HG03060 (cell line): Measurements from ENCODE around the gene ENPP4.
"Not testable (repeated sequence)": the region's sequence is repeated elsewhere in the genome, so short reads cannot be mapped to it uniquely, and the experiment has no call there.

Experiments used
- ATAC-seq: cut with Tn5 transposase; IDR thresholded peaks from one replicate; pipeline ENCODE4 v1.9.1; 2021; ENCODE audit warnings: low read depth, moderate number of reproducible peaks; ENCODE audit not compliant: unreplicated experiment

Gene ENPP4, protein sequence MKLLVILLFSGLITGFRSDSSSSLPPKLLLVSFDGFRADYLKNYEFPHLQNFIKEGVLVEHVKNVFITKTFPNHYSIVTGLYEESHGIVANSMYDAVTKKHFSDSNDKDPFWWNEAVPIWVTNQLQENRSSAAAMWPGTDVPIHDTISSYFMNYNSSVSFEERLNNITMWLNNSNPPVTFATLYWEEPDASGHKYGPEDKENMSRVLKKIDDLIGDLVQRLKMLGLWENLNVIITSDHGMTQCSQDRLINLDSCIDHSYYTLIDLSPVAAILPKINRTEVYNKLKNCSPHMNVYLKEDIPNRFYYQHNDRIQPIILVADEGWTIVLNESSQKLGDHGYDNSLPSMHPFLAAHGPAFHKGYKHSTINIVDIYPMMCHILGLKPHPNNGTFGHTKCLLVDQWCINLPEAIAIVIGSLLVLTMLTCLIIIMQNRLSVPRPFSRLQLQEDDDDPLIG

DNA sequence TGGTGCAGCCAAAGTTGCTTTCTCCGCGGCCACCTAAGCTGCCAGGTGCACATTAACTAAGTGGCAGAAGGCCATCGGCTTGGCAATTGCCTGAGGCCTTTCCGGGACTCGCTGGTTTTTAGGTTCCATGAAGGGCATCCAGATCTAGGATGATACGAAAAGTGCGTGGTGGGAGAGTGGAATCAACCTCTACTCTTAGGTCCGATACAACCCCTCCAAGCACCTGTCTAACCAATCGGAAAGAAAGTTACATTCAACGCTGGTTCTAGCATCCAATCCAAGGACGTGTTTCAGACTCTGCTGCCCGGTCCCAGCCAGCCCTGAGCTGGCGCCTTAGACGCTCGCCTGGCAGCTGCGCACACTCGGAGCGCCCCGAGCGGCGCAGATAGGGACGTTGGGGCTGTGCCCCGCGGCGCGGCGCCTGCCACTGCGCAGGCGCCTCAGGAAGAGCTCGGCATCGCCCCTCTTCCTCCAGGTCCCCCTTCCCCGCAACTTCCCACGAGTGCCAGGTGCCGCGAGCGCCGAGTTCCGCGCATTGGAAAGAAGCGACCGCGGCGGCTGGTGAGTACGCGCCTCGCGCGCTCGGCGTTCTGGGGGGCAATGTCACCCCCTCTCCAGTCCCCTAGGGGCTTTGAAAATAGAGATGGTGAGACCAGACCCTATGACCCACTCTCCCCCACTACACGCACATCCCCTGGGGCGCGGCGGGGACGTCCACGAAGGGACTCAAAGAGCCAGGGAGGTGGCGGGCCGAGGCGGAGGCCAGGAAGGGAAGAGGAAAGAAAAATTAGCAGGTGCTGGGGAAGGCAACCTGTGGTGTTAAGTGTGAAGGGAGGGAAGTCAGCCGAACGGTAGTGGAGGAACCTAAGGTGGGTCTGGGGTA, at the start of gene ENPP4:
Gene ENPP4, plus strand, starts transcription at position 361 of the 883 bp plus-strand sequence. CDS start 9,595 bp downstream, outside the sequence.
- ATAC-seq = peak; percentile 91

DNA sequence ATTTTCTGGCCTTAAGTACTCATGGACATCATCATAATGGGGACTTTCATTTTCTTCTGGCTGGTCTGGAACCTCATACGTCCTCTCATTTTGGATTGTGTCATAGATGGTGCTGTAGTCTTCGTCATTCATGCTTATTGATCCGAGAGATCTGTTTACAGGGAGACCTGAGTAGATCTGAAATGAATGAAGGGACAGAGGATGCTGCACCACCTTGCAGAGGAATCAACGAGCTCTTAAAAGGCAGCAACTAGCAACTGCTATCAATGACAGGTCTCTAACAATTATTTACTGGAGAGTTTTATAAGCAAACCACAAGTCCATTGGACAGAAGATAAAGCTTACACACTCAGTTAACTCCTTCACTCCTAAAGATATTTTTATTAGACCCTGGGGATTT, 49.7 kb upstream of the ENPP4 start:
- no peak for ATAC-seq

DNA sequence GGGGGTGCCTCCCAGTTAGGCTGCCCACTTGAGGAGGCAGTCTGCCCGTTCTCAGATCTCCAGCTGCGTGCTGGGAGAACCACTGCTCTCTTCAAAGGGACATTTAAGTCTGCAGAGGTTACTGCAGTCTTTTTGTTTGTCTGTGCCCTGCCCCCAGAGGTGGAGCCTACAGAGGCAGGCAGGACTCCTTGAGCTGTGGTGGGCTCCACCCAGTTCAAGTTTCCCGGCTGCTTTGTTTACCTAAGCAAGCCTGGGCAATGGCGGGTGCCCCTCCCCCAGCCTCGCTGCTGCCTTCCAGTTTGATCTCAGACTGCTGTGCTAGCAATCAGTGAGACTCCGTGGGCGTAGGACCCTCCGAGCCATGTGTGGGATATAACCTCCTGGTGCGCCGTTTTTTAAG, 44.1 kb upstream of the ENPP4 start:
- ATAC-seq = not testable (repeated sequence)

DNA sequence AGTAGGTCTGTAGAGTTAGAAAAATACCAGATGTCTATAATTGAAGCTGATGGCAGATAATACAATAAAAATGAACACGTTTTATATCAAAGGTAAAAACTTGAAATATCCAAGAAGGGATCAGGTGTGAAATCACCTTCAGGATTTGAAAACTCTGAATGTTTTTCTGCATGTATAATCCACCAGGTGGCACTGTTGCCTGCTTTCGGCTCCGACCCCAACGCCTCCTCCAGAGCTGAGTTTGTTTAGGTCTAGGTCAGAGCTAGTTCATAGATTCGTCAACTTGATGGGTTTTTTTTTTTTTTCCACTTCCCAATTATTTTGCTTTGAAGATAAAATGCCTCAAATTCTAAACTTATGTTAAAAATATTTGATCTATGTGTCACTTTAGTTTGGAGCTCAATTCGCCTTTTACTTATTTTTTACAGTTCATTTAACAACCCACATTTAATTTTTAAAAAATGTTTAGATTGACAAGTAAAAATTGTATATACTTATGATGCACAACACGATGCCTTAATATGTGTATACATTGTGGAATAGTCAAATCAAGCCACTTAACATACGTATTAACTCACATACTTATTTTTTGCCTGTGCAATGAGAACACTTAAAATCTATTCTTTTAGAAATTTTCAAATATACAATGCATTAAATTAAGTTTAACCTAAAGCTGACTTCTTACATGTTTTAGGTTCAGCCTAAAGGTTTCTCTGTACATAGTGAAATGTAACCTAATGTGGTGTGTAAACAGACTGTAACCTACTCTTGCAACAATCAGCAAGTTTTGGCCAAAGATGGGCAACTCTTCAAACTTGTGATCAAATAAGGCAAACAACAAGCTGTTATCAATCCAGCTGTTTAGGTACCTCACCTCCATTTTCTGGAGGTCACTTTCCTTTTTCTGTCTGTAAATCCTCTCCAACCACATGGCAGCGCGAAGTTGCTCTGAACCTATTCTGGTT, 39.4 kb upstream of the ENPP4 start:
- ATAC-seq = no peak

DNA sequence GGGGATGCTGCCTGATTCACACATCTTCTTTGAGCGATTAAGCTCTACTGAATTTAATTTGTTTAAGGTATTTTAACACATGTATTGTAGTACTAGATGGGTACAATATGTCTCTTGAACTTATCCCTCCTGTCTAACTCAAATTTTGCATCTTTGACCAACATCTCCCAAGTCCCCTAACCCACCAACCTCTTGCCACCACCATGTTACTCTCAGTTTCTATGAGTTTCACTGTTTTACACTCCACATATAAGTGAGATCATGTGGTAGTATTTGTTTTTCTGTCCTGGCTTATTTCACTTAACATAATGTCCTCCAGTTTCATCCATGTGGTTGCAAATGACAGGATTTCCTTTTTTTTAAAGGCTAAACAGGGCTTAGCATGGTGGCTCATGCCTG, 38.7 kb upstream of the ENPP4 start:
- no peak for ATAC-seq

DNA sequence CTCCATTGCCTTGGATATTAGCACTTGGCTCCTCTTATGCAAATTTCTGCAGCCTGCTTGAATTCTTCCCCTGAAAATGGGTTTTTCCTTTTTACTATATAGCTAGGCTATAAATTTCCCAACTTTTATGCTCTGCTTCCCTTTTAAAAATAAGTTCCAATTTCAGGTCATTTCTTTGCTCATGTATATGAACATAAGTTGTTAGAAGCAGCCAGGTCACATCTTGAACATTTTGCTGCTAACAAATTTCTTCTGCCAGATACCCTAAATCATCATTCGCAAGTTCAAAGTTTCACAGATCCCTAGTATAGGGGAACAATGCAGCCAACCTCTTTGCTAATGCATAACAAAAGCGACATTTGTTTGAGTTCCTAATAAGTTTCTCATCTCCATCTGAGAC, 34.5 kb upstream of the ENPP4 start:
- ATAC-seq = no peak

DNA sequence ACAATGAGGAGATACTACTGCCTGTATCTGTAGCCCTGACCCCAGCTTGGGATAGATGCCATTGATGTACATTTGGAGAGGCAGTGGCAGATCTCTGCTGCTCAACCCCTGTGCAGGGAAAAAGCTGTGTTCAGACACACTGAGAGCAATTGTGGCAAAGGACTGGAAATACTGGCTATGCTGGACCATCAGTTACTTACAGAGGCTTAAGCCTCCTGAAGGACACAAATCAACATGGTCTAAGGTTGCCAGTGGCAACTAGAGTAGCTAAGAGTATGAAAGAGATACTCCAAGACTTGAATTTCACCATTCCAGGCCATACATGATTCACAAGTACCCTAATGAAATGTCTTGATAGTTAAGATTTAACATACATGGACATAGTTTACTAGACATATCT, 32.4 kb upstream of the ENPP4 start:
- ATAC-seq = no peak

DNA sequence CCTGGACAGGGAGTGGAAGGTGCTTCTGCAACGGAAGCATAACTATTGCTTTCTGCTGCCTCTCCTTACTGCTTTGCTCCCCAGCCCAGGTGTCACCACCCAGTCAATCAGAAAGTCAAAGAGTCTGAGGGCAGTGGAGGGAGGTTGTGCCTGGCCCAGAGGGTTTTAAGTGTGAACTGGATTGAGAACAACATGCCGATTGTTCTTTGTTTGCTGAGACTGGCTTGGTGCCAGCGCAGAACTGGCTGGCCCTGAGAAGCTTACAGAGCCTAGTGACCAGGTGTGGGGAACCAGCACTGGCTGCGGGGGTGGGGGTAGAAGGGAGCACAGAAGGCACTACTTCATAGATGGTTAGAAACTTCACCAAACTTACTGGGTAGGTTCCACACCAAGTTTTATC, 31.1 kb upstream of the ENPP4 start:
- no peak for ATAC-seq

DNA sequence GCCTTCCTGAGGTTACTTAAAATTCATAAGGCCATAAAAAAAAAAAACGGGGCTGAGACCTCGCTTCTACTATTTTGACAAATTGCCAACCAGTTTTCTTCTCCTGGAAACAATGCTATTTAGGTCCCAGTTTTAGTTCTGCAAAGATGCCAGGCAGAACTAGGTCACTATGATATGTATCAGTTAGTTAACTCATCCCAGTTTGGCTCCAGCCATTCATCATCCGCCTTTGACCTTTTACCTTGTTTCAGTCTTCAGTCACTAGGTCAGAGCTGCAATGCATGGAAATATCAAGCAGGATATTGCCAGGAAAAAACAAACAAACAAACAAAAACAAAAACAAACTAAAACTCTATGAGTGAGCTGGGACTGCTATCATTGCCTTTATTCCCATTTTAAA, 29.8 kb upstream of the ENPP4 start:
- no peak for ATAC-seq

DNA sequence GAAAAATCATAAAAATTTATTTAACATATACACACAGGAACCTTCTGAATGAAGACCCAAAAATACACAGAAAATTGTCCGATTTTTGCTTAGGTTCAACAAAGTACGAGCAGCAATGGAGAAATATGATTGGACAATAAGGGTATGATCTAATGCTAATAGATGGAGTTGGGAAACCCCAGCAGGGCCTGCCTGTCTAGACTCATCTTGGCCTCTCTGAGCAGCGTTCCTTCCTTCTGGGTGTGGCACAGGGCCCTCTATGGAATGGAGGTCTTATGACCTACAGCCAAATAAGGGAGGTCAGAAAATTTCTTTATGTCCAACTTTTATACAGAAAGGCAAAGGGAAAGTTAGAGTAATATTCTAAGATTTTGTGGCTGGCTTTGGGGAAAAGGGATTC, 27.7 kb upstream of the ENPP4 start:
- no peak for ATAC-seq

DNA sequence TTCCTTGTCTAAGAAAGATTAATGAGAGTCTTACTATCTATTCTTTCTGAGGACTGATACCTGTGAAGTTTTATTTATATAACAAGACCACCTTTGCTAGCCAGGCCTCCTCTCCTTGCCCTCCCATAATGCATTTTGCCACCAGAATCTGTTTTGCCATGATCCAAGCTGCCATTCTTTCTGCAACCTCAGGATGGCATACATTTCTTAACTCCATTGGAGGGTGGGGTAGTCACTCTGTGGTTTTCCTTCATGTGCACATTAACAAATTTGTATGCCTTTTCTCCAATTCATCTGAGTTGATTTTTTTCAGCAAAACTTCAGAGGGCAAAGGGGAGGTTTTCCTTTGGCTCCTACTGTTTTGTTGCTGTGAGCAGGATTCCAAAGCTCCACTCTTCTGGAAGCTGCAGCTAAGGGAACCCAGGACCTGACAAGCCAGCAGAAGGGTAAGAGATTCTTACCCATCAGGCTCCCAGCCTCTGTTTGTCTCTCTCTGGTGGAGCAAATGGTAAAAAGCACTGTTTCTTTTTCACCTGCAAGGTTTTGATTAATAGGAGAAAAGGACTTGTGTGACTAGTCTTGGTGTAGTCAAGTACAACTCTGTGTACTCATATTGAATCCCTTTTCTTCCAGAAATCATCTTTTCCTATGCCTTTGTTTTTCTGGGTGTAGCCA, 26.2 kb upstream of the ENPP4 start:
- no peak for ATAC-seq

DNA sequence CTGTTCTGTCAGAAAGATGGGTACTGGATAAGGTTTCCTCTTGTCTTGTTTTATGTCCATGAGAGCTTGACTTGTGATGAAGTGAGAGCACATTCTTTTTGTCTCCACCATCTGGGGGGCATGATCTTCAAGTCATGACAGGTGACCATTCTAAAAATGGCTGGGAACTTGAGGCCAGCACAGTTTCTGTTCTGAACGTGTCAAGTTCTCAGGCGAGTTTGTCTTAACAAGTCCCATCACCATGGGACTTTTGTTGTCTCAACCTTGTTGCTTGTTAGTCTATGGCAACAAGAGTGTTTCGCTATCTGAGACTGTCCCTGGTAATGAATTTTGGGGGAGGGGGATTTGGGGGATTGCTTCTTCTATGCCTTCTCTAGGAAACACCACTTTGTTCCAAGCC, 25.6 kb upstream of the ENPP4 start:
- ATAC-seq = no peak

DNA sequence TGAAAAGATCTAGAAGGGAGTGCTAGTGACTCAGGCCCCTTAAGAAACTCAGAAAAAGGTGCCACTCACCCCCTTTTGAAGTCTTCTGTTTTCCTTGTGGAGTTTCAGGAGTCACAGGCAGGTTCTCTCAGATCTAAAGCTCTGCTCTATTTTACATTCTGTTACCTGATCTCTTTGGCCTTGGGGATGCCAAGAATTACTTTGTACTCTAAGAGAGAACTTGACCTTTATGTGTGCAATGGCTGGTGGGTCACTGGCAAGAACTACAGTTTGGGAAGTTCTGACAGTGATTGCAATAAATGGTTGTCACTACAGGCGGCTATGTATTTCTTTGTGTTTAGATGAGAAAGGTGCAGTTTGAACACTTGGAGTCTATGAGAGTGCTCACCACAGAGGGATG, 24.2 kb upstream of the ENPP4 start:
- ATAC-seq = no peak

DNA sequence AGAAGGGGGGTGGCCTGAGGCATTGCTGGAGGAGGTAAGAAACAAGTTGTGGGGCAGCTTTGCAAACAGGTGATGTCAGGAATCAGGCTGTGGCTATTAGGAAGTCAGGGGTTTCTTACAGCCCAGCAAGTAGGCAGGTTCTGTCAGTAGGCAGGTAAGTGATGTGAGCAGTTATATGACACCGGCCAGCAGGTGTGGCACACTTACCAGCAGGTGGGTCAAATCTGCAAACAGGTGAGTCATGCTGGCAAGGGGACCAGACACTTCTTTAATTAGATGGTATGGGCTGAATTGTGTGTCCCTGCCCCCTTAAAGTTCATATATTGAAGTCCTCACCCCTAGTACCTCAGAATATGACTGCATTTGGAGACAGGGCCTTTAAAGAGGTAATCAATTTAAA, 16.4 kb upstream of the ENPP4 start:
- no peak for ATAC-seq

DNA sequence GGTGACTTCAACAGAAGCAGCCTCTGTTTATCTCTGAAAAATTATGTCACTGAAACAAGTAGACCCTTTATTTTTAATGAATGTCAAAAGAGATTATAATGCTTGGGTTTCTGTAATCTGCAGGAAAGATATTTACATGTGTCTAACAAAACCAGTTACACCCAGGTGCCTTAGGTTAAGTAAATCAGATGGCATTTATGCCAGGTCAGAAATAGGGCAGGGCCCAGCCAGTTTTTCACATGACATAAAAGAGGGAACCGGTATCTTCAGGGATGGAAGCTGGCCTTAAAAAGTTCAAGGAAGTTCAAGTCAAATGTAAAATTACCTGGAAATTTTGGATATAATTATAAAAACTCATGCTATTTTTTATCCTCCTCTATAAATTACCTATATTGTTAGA, 14.2 kb upstream of the ENPP4 start:
- no peak for ATAC-seq

DNA sequence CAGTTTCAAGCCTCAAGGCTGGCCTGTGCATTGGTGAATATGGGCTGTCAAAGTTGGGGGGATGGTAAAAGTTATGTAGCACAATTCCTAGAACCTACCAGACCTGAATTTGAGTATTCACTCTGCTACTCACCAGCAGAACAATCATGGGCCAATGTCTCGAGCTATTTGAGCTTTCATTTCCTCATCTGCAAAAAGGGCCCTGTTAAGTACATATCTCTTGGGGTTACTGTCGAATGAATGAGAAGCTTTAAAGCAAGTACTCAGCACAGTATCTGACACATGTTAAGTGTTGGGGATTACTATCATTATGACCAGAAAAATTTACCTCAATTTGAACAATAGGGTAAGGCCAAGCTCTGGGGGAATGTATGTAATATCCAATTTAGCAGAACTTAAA, 13.5 kb upstream of the ENPP4 start:
- no peak for ATAC-seq

DNA sequence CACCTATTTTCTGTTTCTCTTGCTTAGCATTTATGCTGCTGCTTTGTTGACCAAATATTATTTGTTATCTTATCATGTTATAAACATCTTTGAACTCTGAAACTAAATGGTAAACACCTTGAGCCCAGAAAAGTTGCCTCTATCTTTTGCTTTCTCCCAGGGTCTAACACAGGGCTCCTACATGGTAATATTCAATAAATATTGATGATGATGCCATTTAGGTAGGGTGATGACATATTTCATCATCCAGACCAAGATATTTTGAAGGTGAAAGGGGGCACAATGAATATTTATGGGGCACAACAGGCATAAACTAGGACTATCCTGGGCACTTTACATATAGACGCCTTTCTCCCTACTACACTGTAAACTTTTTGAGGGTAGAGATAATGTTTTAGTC, 11.6 kb upstream of the ENPP4 start:
- ATAC-seq = no peak

DNA sequence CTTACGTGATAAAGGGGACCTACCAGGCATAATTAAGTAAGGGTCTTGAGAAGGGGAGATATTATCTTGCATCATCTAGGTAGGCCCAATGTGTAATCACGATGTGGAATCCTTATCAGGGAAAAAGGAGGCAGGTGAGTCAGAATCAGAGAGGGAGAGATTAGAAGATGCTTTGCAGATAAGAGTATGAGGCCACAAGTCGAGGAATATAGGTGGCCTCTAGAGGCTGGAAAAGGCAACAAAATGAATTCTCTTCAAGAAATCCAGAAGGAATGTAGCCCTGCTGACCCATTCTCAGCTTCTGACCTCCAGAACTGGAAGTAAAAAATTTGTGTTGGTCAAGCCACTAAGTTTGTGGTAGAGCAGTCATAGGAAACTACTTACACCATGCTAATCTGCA, 11.0 kb upstream of the ENPP4 start:
- ATAC-seq = no peak

DNA sequence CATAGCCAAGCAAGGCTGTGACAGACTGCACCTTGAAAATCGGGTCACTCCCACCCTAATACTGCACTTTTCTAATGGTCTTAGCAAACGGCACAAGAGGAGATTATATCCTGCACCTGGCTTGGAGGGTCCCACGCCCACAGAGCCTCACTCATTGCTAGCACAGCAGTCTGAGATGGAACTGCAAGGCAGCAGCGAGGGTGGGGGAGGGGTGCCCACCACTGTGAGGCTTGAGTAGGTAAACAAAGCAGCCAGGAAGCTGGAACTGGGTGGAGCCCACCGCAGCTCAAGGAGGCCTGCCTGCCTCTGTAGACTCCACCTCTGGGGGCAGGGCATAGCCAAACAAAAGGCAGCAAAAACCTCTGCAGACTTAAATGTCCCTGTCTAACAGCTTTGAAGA, 10.1 kb upstream of the ENPP4 start:
- not testable (repeated sequence) for ATAC-seq

DNA sequence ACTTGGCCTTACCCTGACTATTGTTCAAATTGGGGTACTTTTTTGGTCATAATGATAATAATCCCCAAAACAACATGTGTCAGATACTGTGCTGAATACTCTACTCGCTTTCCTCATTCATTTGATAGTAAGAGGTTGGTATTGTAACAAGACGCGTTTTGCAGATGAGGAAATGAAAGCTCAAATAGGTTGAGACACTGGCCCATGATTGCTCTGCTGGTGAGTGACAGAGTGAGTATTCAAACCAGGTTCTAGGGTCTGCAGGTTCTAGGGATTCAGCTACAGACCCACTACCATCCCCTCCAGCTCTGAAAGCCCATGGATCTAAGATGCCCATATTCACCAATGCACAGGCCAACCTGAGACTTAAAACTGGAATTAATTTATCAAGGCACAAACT, 1.3 kb upstream of the ENPP4 start:
- peak; percentile 32 for ATAC-seq
